ENCODE data around the gene CAPN9. TPM values are rescaled to one million over a fixed set of nuclear protein-coding genes. Genes with fewer than 3 reads are reported as not detected.

The CAPN9 gene
- total and polyA plus RNA-seq, 2 donors from 2014 or later, result 0.41 TPM; not detected in 1

GRCh38 chr1:230750986-230751625, 3.9 kb downstream of the CAPN9 start:
- no peak for FAIRE-seq
- Histone ChIP-seq H3K9ac (ENCODE audit: low read length in 3 of 3) (no peak overlapping the region), H3K27me3 (ENCODE audit: control insufficient read depth, insufficient read depth, low read length) (no peaks in the 10 kb centered on the region), H3K36me3 (ENCODE audit: control insufficient read depth in 2 of 3, insufficient read depth in 3 of 3, low read length in 3 of 3) (no peaks in the 10 kb centered on the region), H3K27ac (ENCODE audit: low read depth in 2 of 2, low read length in 2 of 2) (no peak overlapping the region), H3K4me1 (ENCODE audit: control insufficient read depth in 2 of 3, insufficient read depth in 2 of 3, low read depth in 1 of 3, low read length in 3 of 3) (peaks cover 0 to 3% (median 2%) of the 10 kb centered on the region in 3 donors), H3K9me3 (ENCODE audit: control insufficient read depth in 2 of 3, insufficient read depth in 1 of 3, low read length in 3 of 3) (no peaks in the 10 kb centered on the region), H3K4me3 (ENCODE audit: low read length in 3 of 3) (no peak overlapping the region)
- TF ChIP-seq CTCF (IDR thresholded peaks at IDR 0.05; ENCODE audit: borderline replicate concordance, extremely low read depth, insufficient read depth), result no peak
- no peak for DNase-seq
- intact Hi-C loops (cut with DNase I), result no loop called here

- H3K27me3 ChIP-seq (ENCODE audit: control insufficient read depth, insufficient read depth, low read length), result no peaks in the 10 kb centered on the region
- no peak overlapping the region for H3K4me3 ChIP-seq (ENCODE audit: low read length in 3 of 3)
- FAIRE-seq, result no peak
- no peaks in the 10 kb centered on the region for H3K36me3 ChIP-seq (ENCODE audit: control insufficient read depth in 2 of 3, insufficient read depth in 3 of 3, low read length in 3 of 3)
- no peak for TF ChIP-seq CTCF (IDR thresholded peaks at IDR 0.05; ENCODE audit: borderline replicate concordance, extremely low read depth, insufficient read depth)
- peak; percentile 80 to 90 (median 85) for DNase-seq
- H3K9me3 ChIP-seq (ENCODE audit: control insufficient read depth in 2 of 3, insufficient read depth in 1 of 3, low read length in 3 of 3), result no peaks in the 10 kb centered on the region
- peaks cover 0 to 3% (median 2%) of the 10 kb centered on the region in 3 donors for H3K4me1 ChIP-seq (ENCODE audit: control insufficient read depth in 2 of 3, insufficient read depth in 2 of 3, low read depth in 1 of 3, low read length in 3 of 3)
- no peak overlapping the region for H3K27ac ChIP-seq (ENCODE audit: low read depth in 2 of 2, low read length in 2 of 2)
- no peak overlapping the region for H3K9ac ChIP-seq (ENCODE audit: low read length in 3 of 3)
- intact Hi-C loops (cut with DNase I), result no loop called here
Measured at GRCh38 chr1:230752407-230752806, 5.2 kb downstream of the CAPN9 start.

- H3K4me1 ChIP-seq (ENCODE audit: control insufficient read depth in 2 of 3, insufficient read depth in 2 of 3, low read depth in 1 of 3, low read length in 3 of 3), result peaks cover 0 to 3% (median 2%) of the 10 kb centered on the region in 3 donors
- H3K9ac ChIP-seq (ENCODE audit: low read length in 3 of 3), result no peak overlapping the region
- no peak overlapping the region for H3K4me3 ChIP-seq (ENCODE audit: low read length in 3 of 3)
- FAIRE-seq, result no peak
- no peaks in the 10 kb centered on the region for H3K36me3 ChIP-seq (ENCODE audit: control insufficient read depth in 2 of 3, insufficient read depth in 3 of 3, low read length in 3 of 3)
- intact Hi-C loops (cut with DNase I), result no loop called here
- no peak for DNase-seq
- no peaks in the 10 kb centered on the region for H3K27me3 ChIP-seq (ENCODE audit: control insufficient read depth, insufficient read depth, low read length)
- no peak overlapping the region for H3K27ac ChIP-seq (ENCODE audit: low read depth in 2 of 2, low read length in 2 of 2)
- TF ChIP-seq CTCF (IDR thresholded peaks at IDR 0.05; ENCODE audit: borderline replicate concordance, extremely low read depth, insufficient read depth), result no peak
- H3K9me3 ChIP-seq (ENCODE audit: control insufficient read depth in 2 of 3, insufficient read depth in 1 of 3, low read length in 3 of 3), result no peaks in the 10 kb centered on the region
Measured at GRCh38 chr1:230753191-230753585, 6.0 kb downstream of the CAPN9 start.
